Right renal pelvis (tissue), 4 donors: ENCODE measurements around the gene TMEM235. TPM values are rescaled to one million over a fixed set of nuclear protein-coding genes. Genes with fewer than 3 reads are reported as not detected.
A peak's percentile ranks its signal among the peaks of the same experiment; 100 is the strongest.
"Not testable (repeated sequence)": the region's sequence is repeated elsewhere in the genome, so short reads cannot be mapped to it uniquely, and the experiment has no call there.

Source experiments
- DNase-seq, 4 donors: peaks; one replicate each; pipeline ENCODE4 v3.0.0-alpha.2; 2013; ENCODE audit warnings: low read depth in 4 of 4, low spot score in 3 of 4, missing footprints in 1 of 4
- polyA plus RNA-seq, 4 donors: library from polyadenylated mRNA; unstranded; fragments of 120-200 nt; gene quantifications; one replicate each; pipeline ENCODE4 v1.2.1, GENCODE V29; 2013; ENCODE audit not compliant: insufficient read length in 4 of 4

The TMEM235 gene
- polyA plus RNA-seq, 4 donors: 0.05 to 0.12 TPM; not detected in 2

DNA sequence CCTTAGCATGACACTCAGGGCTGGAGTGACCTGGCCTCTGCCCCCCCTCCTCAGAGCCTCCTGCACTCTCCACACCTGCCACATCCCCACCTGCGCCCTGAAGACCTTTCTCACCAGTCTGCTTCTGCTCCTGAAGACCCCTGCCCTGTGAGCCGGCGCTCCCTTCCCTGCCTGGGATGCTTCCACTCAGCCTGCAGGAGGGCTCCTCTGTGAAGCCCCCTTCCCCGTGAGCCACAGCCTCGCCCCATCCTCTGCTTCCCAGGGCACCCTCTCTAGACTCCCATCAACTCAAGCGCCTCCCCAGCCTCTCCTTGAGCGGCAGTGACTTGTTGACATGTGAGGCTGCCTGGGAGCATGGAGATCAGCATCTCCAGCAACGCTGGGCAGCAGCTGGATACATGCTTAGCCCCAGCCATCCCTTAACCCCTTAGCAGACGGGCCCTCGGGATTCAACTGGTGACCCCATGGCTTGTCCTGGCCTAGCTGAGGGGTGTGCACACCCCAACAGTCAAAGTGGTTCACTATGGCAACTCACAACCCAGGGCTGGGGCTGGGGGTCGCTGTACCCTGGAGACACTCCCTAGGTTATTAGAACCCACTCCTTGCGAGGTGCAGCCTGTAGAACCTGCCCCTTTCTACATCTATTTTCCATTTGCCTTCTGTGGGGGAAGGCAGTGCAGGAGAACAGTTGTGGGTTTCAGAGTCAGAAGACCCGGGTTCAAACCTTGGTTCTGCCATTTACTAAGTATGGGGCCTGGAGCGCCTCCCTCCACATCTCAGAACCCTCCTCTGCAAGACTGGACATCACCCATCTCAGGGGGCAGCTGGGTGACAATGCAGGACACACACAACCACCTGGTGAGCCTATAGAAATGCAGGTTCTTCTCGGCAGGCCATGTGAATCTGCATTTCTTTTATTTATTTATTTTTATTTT lies 21.5 kb downstream of the TMEM235 start:
- DNase-seq: no peak

DNA sequence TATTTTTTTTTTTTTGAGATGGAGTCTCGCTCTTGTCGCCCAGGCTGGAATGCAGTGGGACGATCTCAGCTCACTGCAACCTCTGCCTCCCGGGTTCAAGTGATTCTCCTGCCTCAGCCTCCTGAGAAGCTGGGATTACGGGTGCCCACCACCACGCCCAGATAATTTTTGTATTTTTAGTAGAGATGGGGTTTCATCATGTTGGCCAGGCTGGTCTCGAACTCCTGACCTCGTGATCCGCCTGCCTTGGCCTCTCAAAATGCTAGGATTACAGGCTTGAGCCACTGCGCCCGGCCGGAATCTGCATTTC lies 22.2 kb downstream of the TMEM235 start:
- DNase-seq: not testable (repeated sequence)

DNA sequence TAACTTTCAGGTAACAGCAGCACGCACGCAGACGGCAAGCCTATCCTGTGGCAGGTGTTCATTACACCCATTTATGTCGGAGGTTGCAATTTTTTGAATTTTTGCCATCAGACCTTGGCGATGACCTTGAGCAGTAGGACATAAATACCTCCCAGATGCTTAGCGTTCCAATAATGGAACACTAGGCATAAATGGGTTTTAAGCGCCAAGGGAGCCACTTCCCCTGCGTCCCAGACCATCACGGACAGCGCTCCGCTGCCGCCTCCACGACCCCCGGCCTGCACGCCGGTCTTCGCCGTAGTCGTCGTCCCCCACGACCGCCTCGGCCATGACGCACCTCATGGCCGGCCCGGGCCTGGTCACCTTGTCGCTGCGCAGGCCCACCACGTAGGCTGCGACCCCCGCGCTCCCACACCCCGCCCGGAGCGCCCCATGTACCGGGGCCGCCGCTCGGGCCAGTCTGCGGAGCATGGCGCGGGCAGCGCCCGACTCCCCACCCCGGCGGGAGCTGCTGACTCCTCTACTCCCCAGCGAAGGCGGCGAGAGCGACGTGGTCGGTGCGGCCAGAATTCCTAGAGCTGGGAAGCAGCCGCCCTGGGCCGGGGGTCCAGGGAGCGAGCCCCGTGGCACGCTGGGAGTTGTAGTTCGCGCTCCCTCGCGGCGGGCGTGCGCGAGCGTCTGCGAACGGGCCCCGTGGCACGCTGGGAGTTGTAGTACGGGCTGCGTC lies 22.7 kb downstream of the TMEM235 start:
- DNase-seq: peak; percentile 74 to 83 (median 82)

DNA sequence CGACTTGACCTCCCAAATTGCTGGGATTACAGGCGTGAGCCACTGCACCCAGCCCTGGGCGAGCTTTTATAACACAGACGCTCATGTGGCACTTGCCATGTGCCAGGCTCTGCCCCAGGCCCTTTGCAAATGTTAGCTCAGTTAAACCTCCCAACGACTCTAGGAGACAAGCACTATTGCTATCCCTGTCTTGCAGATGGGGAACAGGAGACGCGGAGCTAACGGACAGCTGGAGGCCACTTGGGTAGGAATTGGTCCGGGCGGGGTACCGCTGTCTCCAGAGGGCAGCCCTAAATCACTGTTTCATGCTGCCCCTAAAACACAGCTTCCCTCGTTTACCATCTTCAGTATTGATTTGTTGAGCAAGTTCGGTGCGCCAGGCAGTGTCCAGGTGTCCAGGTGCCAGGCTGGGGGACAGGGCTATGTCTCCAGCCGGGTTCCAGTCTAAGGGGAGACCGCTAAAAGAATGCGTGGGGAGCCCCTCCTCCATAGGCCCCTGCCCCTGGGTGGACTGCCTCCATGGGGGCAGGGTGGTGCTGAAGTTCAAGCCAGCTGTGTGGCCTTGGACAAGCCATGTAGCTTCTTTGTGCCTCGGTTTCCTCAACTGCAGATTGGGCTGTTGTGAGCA lies 23.7 kb downstream of the TMEM235 start:
- DNase-seq: no peak

DNA sequence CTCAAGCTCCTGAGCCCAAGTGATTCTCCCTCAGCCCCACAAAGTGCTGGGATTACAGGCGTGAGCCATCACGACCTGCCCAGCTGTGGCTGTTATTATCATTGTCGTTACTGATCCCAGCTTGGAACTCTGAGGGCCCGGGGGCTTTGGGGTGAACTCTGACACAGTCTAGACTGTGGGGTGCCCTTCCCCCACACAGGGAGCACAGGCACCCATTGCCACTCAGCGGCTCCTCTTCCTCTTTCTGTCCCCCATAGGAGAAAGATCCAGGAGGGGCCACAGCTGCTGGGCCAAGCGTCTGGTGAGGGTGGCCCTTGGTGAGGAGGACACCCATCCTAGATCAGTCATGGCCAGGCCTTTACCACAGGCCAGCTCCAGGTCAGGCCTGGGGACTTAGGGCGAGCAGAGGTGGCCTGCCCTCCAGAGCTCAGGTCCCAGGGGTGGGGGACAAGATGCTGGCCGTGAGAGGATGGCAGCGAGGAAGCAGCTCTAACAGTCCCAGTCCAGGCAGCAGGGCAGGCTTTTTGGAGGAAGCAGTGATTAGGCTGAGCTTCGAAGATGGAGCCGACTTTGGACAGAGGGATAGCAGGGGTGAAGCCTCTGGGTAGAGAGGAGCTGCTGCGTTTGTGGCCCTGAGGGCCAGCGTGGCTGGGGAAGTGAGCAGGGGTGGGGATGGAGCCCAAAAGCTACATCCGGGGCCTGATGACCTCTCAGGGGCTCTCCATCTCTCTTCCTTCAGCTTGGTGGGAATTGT lies 24.7 kb downstream of the TMEM235 start:
- DNase-seq: no peak

DNA sequence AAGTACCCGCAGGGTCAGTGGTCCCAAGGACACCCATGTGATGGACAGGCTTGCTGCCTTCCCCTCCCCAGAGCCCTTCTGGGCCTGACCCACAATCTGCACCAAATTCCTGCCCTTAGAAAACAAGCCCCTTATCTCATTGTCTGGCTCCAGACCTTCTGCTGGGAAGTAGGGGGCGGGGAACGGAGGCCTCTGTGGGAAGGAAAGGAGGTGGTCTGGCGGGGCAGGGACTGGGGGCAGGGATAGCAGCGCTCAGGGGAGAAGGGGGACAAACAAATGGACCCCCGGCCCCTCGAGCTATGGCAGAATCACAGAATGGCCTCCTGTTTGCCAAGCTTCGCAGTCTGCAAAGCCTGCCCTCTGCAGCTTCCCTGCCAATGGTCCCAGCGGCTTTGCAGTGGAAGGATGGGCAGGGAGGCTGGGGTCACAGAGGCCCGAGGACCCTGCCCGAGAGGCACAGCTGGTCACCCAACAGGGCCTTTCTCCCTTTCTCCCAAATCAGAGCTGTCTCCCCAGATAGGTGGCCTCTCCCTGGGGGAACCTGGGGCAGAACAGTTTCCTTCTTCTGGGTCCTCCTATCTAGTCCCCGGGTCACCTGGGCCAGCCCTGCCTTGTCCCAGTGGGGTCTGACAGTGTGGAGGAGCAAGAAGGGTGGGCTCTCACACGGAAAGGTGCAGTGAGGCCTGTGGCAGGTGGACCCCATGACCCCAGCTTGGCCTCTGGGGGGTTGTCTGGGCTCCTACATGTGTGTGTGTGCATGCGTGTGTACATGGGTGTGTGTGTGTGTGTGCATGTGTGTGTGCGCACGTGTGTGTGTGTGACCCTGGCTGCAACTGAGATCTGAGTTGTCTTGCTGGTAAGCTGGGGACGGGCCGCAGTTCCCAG lies 25.5 kb downstream of the TMEM235 start:
- no peak for DNase-seq

DNA sequence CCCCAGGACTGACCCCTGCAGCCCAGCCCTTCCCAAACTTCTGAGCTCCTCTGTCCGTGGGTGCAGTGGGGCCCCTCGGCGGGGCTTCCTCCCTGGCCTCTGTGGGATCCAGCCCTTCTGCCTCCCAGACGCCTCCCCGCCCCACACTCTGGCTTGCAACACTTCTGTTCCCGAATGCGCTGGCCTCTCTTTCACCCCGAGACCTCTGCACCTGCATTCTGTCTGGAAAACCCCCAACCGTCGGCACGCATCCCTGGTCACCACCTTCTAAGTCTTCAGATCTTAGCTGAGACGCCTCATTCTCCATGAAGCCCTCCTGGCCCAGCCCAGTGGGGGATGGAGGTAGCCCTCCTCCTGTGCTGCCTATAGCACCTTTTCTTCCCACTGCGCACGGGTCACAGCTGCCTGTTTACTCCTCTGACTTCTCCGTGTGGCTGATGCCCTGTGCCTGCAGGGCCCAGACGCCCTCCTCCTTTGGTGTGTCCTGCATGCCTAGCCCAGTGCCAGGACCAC lies 26.4 kb downstream of the TMEM235 start:
- DNase-seq: no peak

DNA sequence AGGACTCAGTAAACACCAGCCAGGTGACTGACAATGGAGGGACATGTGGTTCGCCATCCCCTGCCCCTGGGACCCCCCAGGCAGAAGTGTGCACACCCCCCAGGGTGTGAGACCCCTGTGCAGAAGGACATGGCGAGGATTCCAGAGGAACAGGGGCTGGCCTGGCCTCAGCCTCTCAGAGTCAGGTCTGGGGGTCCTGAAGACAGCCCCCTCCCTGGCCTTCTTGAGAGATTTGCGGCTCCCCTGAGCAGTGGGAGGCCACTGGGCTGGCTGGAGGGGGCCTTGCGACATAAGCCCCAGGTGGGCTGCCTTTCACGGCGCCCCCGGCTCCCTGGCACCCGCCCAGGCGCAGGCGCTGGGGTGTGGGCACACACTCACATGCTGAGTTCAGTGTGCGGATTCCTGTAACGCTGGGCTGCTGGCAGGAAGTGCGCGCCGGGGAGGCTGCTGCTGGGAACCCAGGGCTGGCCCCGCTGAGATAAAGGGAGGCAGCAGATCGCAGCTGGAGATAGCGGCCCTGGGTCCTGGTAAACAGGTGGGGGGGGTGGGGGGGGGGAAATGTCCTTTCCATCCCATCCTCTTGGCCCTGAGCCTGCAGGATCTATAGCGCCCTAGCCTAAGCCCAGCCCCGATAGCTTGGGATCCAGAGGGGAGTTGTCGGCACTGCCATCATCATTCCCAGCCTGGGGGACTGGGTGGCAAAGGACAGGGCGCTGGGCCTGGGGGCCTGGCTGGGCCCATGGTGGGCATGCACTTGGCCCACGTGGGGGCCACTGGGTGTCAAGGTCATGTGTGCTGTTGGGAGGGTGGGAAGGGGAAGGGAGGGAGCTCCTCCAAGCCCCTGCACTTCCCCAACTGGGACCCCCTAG lies 27.1 kb downstream of the TMEM235 start:
- DNase-seq: no peak

DNA sequence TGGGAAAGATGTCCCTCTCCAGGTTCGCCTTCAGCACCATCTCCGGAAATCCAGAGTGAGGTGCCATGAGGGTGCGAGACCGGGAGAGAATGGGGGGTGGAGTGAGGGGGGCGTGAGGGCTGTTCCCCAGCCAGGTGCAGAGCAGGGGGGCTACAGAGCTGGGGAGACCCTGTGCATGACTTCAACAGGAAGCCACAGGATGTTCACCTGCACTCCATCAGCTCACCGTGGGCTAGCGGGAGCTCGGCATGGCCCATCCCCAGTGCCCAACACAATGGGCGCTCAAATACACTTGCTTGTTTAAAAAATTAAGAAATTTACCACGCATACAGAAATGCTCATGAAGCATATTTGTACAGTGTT lies 27.7 kb downstream of the TMEM235 start:
- no peak for DNase-seq

DNA sequence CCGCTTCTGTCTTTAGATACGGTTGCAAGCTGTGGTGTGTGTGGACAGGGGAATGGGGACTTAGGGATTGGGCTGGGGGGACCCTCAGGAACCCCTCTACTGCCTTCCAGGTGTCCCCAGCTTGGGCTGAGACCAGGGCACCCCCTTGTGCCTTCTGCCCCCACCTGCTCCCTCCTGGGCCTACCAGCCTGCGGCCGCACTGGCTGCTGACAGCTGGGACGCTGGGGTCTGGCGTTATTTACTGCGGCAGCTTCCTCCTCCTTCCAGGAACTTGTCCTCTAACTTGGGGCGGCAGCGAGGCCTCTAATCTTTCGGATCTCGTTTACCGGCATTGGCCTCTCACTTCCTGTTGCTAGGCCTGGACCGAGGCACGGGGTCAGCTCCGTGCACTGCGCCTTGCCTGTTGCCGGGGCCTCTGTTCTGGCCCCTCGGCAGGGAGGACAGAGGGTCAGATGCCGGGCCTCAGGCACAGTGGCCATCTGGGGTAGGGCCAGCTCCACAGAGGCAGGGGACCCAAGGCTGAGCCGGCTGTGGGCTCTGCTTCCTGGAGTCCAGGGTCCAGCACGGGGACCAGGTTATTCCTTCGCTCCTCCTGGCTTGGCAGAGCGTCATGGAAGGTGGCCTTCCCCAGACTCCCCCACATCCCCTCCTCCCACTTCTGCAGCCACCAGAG lies 31.8 kb downstream of the TMEM235 start:
- DNase-seq: no peak

DNA sequence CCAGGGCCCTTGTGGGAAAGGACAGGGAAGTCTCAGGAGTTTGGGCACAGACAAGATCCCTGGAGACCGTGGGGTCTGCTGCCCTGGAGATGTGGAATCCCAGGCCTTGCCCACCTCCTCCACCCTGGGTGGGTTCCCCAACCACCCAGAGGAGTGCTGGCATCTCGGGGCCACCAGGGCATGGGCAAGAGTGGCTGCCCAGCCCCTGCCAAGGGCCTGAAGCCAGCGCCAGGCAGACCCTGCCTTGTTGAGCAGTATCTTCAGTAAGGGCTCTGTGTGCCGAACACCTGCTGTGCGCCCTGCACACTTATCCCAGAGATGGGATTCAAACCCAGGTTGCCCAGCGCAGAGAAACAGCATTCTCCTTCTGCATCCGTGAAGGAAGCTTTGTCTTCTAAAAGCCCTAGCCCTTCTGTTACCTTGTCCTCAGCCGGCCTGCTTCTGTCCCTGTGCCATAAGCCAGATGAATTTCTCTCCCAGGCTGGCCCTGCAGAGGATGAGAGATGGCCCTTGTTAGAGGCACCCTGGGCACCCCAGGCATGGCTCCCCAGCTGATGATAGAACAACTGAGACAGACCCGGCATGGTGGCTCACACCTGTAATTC lies 32.4 kb downstream of the TMEM235 start:
- DNase-seq: no peak

DNA sequence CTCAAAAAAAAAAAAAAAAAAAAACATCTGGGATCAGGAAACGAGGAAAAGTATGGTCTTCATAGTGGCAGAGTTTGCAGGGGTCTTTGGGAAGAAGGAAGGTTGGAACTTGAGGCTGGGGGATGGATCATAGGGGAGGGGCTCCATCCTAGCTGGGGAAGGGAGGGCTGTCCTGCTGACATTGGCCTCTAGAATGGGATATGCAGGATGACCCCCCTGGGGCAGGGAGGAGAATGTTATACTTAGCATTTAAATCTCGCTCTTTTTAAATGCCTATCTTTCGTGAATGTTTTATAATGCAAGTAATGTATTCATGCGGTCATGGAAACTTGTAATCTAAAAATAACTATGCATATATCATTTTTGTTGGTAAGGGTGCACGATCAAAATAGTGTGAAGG lies 33.2 kb downstream of the TMEM235 start:
- no peak for DNase-seq

DNA sequence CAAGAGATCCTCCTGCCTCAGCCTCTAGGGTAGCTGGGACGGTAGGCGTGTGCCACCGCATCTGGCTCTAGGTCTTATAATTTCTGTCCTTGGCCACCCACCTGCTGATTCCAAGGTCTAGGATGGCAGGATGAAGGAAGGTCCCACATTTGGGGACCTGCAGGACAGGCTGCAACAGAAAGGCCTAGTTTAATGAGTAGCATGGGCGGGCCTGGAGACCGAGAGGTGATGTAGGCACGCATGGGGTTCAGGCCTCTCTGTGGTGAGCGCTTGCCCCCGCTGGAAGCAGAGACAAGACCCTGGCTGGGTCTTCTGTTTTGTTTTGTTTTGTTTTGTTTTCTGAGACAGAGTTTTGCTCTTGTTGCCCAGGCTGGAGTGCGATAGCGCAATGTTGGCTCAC lies 33.7 kb downstream of the TMEM235 start:
- no peak for DNase-seq

DNA sequence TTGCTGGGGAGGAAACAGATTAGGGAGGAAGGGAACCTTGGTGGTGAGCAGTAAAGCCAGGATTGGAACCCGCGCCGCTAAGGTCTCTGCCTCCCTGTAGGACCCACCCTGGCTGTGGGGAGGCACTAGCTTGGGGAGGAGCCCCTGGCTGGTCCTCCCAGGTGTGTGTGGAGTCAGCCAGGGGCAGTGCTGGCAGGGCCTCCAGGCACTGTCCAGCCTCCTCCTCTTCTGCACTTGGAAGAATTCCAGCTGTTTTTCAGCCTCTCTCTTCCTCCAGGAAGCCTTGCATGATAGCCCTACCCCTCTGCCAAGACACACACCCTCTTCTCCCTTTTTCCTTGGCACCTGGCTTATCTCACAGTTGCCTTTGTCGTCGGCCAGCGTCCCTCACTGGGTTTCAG lies 34.8 kb downstream of the TMEM235 start:
- DNase-seq: no peak

DNA sequence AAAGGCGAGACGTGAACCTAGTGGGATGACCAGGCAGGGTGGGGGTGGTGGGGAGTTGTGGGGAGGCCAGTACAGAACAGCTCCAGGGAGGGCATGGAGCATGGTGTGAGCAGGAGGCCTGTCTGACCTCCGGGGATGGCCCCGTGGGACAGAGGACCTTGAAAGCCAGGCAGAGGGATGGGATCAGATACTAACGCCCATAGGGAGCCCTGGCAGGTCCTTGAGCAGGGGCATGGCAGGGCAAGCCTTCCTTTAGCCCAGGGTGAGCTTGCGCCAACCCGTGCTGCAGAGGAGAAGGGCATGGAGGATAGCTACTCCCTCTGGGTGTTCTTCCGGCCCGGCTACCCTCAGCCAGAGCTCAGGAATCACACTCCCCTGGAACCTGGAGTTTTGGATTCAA lies 35.3 kb downstream of the TMEM235 start:
- no peak for DNase-seq

DNA sequence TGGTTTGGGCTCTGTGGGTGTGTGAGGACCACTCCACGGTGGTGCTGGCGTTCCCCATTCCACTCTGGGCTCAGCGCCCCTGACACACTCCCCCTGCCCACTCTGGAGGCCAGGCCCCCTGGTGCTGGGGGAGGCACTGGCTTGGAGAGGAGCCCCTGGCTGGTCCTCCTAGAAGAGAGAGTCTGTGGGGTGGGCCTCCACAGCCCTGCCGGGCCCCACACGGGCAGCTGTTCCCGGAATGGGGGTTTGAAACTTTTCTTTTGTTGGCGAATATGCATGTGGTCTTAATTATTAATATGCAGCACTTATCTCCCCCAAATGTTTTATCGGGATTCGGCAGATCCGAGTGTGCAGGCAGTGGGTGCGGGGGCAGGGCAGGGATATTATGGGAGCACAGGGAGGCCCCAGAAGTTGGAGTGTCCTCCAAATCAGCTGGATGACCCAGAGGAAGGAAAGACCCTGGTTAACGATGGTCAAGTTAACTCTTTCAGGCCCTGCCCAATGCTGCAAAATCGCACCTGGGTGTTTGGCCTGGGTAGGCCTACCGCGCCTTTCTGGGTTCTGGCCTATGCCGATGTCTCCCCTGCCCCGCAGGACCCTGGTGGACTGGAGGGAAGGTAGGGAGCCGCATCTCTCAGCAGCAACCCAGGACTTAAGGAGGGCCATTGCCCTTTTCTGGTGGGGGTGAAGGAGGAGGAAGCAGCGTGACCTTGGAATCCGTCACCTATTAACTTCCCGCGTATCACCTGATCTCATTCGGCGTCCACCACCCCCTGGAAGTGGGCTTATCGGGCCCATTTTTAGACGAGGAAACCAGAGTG lies 36.0 kb downstream of the TMEM235 start:
- no peak for DNase-seq
